Mucosa of stomach (tissue), 1 donor: ENCODE results near the gene CREB1.
"Not testable (repeated sequence)": the region's sequence is repeated elsewhere in the genome, so short reads cannot be mapped to it uniquely, and the experiment has no call there.

Experiments
- H3K27me3 ChIP-seq: one replicate; pipeline ENCODE4 v1.7.0; 2013; ENCODE audit warnings: mild to moderate bottlenecking, low read length; ENCODE audit not compliant: control insufficient read depth, insufficient read depth
- H3K36me3 ChIP-seq: one replicate; pipeline ENCODE4 v1.7.0; 2013; ENCODE audit warnings: low read length; ENCODE audit not compliant: control insufficient read depth, insufficient read depth
- H3K4me1 ChIP-seq: one replicate; pipeline ENCODE4 v1.7.0; 2013; ENCODE audit warnings: mild to moderate bottlenecking, low read length; ENCODE audit not compliant: control insufficient read depth, insufficient read depth
- H3K4me3 ChIP-seq: one replicate; pipeline ENCODE4 v1.7.0; 2013; ENCODE audit warnings: low read length
- H3K9ac ChIP-seq: one replicate; pipeline ENCODE4 v1.7.0; 2013; ENCODE audit warnings: mild to moderate bottlenecking, low read length, moderate library complexity
- H3K9me3 ChIP-seq: one replicate; pipeline ENCODE4 v1.7.0; 2013; ENCODE audit warnings: mild to moderate bottlenecking, low read length, moderate library complexity; ENCODE audit not compliant: control insufficient read depth
- donor health status: Pancreatic carcinoma.

The CREB1 gene

DNA sequence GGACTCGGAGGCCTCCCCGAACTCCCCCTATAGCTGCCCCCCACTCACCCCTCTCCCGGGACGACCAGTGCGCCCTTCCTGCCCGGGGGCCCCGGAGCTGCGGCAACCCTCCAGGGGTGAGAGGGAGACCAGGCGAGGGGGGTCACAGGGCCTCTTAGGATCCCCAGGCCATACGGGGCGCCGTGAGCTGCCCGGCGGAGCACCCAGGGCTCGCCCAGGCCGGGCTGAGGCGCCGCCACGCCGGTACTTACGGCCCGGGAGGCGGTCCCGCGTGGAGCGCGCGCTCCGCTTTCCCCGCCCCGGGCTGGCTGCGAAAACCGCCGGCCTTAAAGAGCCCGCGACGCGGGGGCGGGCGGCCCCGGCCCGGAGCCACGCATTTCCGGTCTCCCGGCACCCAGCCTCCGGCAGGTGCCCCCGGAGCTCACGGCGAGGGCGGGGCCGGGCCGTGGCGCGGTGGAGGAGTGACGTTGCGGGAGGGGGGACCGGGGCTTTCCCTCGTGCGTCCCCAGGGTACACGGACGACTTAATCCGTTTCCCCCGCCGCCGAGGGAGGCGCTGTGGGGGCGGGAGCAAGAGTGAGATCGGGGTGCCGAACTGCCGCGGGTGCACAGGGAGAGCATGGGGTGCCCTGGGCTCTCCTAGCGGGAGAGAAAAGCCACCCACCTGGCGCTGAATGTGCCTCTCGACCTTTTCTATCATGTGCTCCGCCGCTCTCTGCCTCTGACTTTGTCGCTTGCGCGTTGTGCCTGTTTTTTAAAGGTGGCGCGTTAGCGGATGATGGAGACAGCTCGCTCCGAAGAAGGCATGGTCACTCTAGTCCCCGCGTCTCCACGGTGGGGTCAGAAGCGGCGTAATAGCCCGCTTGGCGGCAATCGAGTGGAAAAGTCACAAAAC is 95.5 kb downstream of the CREB1 start, which contains the start of gene METTL21A:
Gene METTL21A, minus strand, starts transcription at position 381 of the 894 bp plus-strand sequence. CDS start 1,019 bp downstream, outside the sequence.
- H3K27me3 ChIP-seq: no peaks in the 10 kb centered on the region
- H3K9ac ChIP-seq: peak within 1 kb of the TSS; percentile 82
- peaks cover 8% of the 10 kb centered on the region for H3K4me1 ChIP-seq
- H3K4me3 ChIP-seq: peak within 1 kb of the TSS; percentile 61
- no peaks in the 10 kb centered on the region for H3K9me3 ChIP-seq
- no peaks in the 10 kb centered on the region for H3K36me3 ChIP-seq

DNA sequence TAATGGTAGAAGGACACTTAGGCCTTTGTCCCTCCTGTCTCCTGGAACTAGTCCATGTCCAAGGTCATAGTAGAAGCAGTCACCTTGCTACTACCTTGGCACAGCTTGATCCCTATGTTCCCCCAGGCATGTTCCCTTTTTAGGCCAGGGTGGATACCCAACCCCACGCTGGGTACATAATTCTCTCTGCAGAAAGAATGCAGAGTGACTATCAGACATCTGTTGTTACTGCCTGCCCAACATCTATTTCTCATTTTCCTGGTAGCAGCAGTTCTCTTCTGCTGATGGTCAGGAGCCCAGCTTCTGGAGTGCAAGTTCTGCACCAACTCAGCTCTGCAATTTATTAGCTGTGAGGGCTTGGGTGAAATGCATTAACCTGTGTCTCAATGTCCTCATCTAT is 99.8 kb downstream of the CREB1 start:
- H3K9ac ChIP-seq: no peak overlapping the region
- peaks cover 10% of the 10 kb centered on the region for H3K4me1 ChIP-seq
- H3K36me3 ChIP-seq: no peaks in the 10 kb centered on the region
- H3K4me3 ChIP-seq: no peak overlapping the region
- no peaks in the 10 kb centered on the region for H3K27me3 ChIP-seq
- H3K9me3 ChIP-seq: no peaks in the 10 kb centered on the region

DNA sequence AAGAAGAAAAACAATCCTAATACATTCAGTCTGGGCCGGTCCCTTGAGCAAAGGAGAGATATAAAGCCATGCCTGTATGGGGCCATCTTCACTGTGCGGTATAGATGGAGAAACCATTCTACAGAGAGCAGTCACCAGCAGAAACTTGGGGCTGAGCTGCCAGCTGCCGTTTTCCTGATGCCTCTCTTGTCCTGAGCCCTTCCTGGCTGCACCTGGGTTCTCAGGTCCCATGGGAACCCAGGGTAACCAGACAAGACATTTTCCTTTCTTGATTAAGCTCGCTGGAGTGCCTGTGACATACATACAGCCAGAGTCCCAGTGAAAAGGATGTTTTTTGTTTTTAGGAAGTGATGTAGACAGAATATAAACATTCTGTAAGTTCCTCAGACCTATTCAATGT is 100.7 kb downstream of the CREB1 start:
- Histone ChIP-seq H3K9ac (no peak overlapping the region), H3K4me1 (peaks cover 10% of the 10 kb centered on the region), H3K9me3 (no peaks in the 10 kb centered on the region), H3K36me3 (no peaks in the 10 kb centered on the region), H3K4me3 (no peak overlapping the region), H3K27me3 (no peaks in the 10 kb centered on the region)

DNA sequence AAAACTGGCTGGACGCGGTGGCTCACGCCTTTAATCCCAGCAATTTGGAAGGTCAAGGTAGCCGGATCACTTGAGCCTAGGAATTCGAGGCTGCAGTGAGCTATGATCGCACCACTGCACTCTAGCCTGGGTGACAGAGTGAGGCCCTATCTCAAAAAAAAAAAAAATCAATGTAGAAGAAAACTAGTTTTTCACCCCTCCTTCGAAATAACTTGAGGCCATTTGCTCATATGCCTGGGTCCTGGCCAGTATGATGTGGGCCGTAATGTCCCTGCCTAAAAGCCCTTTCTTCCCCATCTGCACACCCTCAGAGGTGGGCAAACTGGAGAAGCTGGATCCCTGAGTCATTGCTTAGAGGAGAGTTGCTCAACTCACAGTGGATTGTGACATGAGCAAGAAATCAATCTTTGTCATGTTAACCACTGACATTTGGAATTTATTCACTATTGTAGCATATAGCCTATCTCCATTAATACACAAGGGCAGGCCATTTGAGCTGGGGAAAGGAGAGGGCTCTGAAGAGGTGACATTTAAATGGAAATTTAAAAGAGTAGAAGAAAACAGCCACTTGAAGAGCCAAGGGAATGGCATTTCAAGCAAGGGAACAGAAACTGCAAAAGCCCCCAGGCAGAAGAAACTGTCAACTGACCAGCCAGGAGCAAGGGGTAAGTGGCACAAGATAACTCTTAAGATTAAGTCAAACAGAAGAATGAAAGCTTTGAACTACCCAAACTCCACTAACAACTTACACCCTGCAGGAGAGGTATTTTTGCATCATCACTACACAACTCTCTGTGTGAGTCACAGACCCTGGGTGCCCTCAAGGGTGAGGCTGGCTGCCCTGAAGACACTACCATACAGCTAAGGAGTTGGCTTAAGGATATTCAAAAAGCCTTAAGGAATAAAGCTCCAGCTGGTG is 103.1 kb downstream of the CREB1 start:
- peaks cover 10% of the 10 kb centered on the region for H3K4me1 ChIP-seq
- no peaks in the 10 kb centered on the region for H3K27me3 ChIP-seq
- H3K36me3 ChIP-seq: no peaks in the 10 kb centered on the region
- no peak overlapping the region for H3K9ac ChIP-seq
- no peaks in the 10 kb centered on the region for H3K9me3 ChIP-seq
- H3K4me3 ChIP-seq: no peak overlapping the region

DNA sequence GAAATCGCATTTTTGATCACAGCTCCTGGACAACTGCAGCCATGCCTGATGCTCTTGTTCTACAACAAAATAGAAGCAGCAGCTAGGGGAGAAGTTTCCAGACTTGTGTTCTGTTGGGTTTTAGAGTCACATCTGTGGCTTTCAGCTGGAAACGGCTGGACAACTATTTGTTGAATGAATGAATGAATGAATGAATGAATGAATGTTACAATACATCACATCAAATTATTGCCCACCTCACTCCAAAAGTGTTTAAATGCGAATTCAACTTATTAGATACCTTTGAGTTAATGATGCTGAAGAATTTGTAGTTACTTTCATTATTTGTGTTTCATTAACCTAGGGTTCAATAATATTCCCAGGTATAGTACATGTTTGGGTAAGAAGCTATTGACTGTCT is 103.9 kb downstream of the CREB1 start:
- H3K4me1 ChIP-seq: peaks cover 10% of the 10 kb centered on the region
- no peaks in the 10 kb centered on the region for H3K9me3 ChIP-seq
- no peak overlapping the region for H3K4me3 ChIP-seq
- no peaks in the 10 kb centered on the region for H3K36me3 ChIP-seq
- no peaks in the 10 kb centered on the region for H3K27me3 ChIP-seq
- no peak overlapping the region for H3K9ac ChIP-seq

DNA sequence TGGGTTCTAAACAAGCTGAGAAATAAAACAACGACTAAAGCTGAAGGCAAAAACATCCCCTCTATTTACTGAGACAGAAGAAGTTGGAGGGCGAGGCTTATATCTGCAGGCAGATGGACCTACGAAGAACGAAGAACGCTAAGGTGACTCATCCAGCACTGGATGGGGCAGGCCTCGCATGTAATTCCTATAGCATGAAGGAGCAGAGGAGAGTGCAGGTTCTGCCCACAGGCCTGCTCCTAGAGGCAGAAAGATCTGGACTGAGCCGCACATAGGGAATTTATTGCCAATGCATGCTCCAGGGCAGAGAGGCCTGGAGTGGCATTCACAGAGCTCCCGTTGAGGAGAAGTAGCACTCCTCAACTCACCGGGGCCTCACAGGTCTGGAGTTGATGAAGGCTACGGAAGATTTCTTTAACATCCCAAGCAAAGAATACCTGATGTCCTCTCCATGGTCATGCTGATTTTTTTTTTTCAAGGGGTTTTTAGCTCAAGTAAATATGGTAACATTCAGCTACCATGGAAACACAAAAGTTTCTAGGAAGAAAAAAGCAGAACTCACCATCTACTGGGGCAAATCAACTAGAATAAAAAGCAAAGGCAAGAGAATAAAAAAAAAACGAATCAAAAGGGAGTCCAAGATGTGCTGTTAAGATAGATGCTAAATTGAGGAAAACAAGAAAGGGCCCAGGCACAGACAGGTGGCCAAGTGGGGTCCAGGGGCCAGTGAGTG is 105.9 kb downstream of the CREB1 start:
- H3K4me1 ChIP-seq: peaks cover 10% of the 10 kb centered on the region
- no peaks in the 10 kb centered on the region for H3K9me3 ChIP-seq
- H3K27me3 ChIP-seq: no peaks in the 10 kb centered on the region
- no peak overlapping the region for H3K9ac ChIP-seq
- no peaks in the 10 kb centered on the region for H3K36me3 ChIP-seq
- H3K4me3 ChIP-seq: no peak overlapping the region

DNA sequence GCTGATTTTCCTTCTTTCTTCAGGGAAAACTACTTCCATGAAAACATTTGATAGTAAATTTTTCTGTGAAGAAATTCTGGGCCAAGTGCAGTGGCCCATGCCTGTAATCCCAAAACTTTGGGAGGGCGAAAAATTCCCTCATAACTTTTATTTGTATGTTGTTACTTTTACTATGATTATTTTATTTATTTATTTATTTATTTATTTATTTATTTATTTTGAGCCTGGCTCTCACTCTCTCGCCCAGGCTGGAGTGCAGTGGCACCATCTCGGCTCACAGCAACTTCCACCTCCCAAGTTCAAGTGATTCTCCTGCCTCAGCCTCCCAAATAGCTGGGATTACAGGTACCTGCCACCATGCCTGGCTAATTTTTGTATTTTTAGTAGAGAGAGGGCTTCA is 109.5 kb downstream of the CREB1 start:
- H3K36me3 ChIP-seq, H3K4me3 ChIP-seq, H3K27me3 ChIP-seq, H3K9me3 ChIP-seq, H3K4me1 ChIP-seq, H3K9ac ChIP-seq: not testable (repeated sequence)

DNA sequence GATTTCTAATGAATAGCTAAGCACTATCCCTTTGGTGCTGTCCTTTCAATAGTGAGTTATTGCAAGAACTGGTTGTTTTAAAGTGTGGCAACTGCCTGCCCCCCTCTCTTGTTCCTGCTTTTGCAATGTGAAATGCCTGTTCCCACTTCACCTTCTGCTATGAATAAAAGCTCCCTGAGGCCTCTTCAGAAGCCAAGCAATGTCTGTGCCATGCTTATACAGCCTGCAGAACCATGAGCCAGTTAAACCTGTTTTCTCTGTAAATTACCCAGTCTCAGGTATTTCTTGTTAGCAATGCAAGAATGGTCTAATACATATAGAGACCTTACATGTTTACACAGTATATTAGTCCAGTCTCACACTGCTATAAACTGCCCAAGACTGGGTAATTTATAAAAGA is 110.4 kb downstream of the CREB1 start:
- H3K4me3 ChIP-seq: no peak overlapping the region
- H3K36me3 ChIP-seq: no peaks in the 10 kb centered on the region
- no peak overlapping the region for H3K9ac ChIP-seq
- H3K27me3 ChIP-seq: no peaks in the 10 kb centered on the region
- H3K4me1 ChIP-seq: no peaks in the 10 kb centered on the region
- no peaks in the 10 kb centered on the region for H3K9me3 ChIP-seq

DNA sequence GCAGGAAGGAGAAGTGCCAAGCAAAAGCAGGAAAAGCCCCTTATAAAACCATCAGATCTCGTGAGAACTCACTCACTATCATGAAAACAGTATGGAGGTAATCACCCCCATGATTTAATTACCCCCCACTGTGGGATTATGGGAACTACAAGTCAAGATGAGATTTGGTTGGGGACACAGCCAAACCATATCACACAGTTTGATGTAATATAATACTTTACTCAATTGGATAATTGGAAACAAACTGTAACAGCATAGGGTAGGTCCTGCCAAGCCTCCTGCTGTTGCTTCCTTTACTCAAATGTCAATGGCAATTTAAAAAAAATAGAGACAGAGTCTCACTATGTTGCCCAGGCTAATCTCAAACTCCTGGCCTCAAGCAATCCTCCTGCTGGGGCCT is 110.9 kb downstream of the CREB1 start:
- Histone ChIP-seq H3K27me3 (no peaks in the 10 kb centered on the region), H3K9me3 (no peaks in the 10 kb centered on the region), H3K4me3 (no peak overlapping the region), H3K36me3 (no peaks in the 10 kb centered on the region), H3K9ac (no peak overlapping the region), H3K4me1 (no peaks in the 10 kb centered on the region)

DNA sequence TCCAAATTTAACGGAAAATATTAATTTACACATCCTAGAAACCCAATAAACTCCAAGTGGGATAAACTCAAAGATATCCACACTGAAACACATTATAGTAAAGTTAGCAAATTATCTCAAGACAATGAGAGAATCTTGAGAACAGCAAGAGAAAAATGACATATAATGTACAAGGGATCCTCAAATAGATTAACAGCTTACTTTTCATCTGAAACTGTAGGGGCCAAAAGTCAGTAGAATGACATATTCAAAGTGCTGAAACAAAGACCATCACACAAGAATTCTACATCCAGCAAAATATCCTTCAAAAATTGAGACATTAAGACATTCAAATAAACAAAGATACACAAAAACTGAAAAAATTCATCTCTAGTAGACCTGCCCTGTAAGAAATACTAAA is 114.1 kb downstream of the CREB1 start:
- no peak overlapping the region for H3K4me3 ChIP-seq
- no peaks in the 10 kb centered on the region for H3K9me3 ChIP-seq
- no peaks in the 10 kb centered on the region for H3K4me1 ChIP-seq
- H3K9ac ChIP-seq: no peak overlapping the region
- no peaks in the 10 kb centered on the region for H3K36me3 ChIP-seq
- H3K27me3 ChIP-seq: no peaks in the 10 kb centered on the region

DNA sequence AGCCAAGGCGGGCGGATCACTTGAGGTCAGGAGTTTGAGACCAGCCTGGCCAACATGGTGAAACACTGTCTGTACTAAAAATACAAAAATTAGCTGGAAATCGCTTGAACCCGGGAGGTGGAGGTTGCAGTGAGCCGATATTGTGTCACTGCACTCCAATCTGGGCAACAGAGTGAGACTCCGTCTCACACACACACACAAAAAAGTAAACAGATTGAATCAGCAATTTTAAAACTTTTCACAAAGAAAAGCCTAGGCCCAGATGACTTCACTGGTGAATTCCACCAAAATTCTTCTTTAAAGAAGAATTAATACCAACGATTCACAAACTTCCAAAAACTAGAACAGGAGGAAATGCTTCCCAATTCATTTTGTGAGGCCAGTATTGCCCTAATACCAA is 116.8 kb downstream of the CREB1 start:
- not testable (repeated sequence) for H3K4me1 ChIP-seq, H3K9me3 ChIP-seq, H3K4me3 ChIP-seq, H3K27me3 ChIP-seq, H3K9ac ChIP-seq, H3K36me3 ChIP-seq
